H1 (cell line): Measurements from ENCODE around the gene TEX264. TPM values are rescaled to one million over a fixed set of nuclear protein-coding genes. Genes with fewer than 3 reads are reported as not detected.
A peak's percentile ranks its signal among the peaks of the same experiment; 100 is the strongest.

ENCODE experiments used
- CTCF ChIA-PET: fragments of 300-600 bp; sonication (Branson Sonifier 250); formaldehyde crosslinking; loops from one replicate; lab custom pipeline; 2021; ENCODE audit not compliant: partially characterized antibody; lab: Charles Lee
- POLR2A ChIA-PET: fragments of 300-600 bp; sonication (Branson Sonifier 250); formaldehyde crosslinking; loops from one replicate; lab custom pipeline; 2021; ENCODE audit warnings: inconsistent platforms; ENCODE audit not compliant: partially characterized antibody; lab: Charles Lee
- DNase-seq, 2 experiments: peaks; one replicate each; pipeline versions ENCODE4 v3.0.0 to v3.0.0-alpha.2; 2010 to 2022; ENCODE audit warnings: low spot score in 2 of 2, low read depth in 1 of 2, mixed read lengths in 1 of 2
- FAIRE-seq: peaks from 2 replicates; lab custom pipeline; 2011; peaks lifted over from hg19 to GRCh38; lab: Jason Lieb, UNC
- H2AFZ ChIP-seq: 2 replicates; pipeline ENCODE4 v1.8.1; 2012; ENCODE audit warnings: low read length, inconsistent platforms
- H2AK5ac ChIP-seq: 2 replicates; pipeline ENCODE4 v1.6.1; 2013; ENCODE audit warnings: low read depth, low read length
- H2BK120ac ChIP-seq: replicated peaks from 2 replicates; pipeline ENCODE3; 2013; ENCODE audit warnings: low read depth, low read length, inconsistent platforms
- H2BK12ac ChIP-seq: 2 replicates; pipeline ENCODE4 v1.6.1; 2013; ENCODE audit warnings: low read depth, low read length
- H2BK15ac ChIP-seq: 2 replicates; pipeline ENCODE4 v1.6.1; 2013; ENCODE audit warnings: low read length
- H2BK20ac ChIP-seq: 2 replicates; pipeline ENCODE4 v1.6.1; 2013; ENCODE audit warnings: low read length
- H2BK5ac ChIP-seq: 2 replicates; pipeline ENCODE4 v1.6.1; 2013; ENCODE audit warnings: low read depth, low read length
- H3K14ac ChIP-seq: 2 replicates; pipeline ENCODE4 v1.6.1; 2013; ENCODE audit warnings: inconsistent platforms; ENCODE audit not compliant: insufficient read length
- H3K18ac ChIP-seq: 2 replicates; pipeline ENCODE4 v1.6.1; 2013; ENCODE audit warnings: low read length; ENCODE audit errors: extremely low read depth
- H3K23ac ChIP-seq: 2 replicates; pipeline ENCODE4 v1.6.1; 2013; ENCODE audit warnings: inconsistent platforms; ENCODE audit not compliant: insufficient read length
- H3K23me2 ChIP-seq: 2 replicates; pipeline ENCODE4 v1.6.1; 2013; ENCODE audit warnings: low read depth, low read length
- H3K27ac ChIP-seq: 2 replicates; pipeline ENCODE4 v1.6.1; 2011; ENCODE audit warnings: low read depth, low read length, inconsistent platforms
- H3K27me3 ChIP-seq, 4 experiments: replicated peaks in 1 of 4; 1 replicate in 1 of 4; 2 replicates in 3 of 4; pipeline versions ENCODE4 v1.6.1 to v1.8.1; 2011 to 2013; ENCODE audit warnings: low read length in 3 of 4, mild to moderate bottlenecking in 3 of 4, inconsistent platforms in 2 of 4, mixed read lengths in 2 of 4, moderate library complexity in 1 of 4; ENCODE audit not compliant: control insufficient read depth in 3 of 4, insufficient read depth in 3 of 4; ENCODE audit errors: extremely low read depth in 1 of 4
- H3K36me3 ChIP-seq, 4 experiments: 2 replicates each; pipeline versions ENCODE4 v1.6.1 to v1.8.1; 2011 to 2013; ENCODE audit warnings: mild to moderate bottlenecking in 4 of 4, low read length in 3 of 4, moderate library complexity in 2 of 4, control low read depth in 1 of 4, inconsistent platforms in 1 of 4; ENCODE audit not compliant: insufficient read depth in 4 of 4, control insufficient read depth in 2 of 4
- H3K4ac ChIP-seq: replicated peaks from 2 replicates; pipeline ENCODE3; 2013; ENCODE audit warnings: low read length, low read depth, mixed read lengths, inconsistent platforms; ENCODE audit not compliant: insufficient read length
- H3K4me1 ChIP-seq, 4 experiments: replicated peaks in 1 of 4; 1 replicate in 1 of 4; 2 replicates in 3 of 4; pipeline versions ENCODE4 v1.6.1 to v1.8.1; 2011 to 2013; ENCODE audit warnings: low read length in 3 of 4, inconsistent platforms in 2 of 4, mixed read lengths in 1 of 4; ENCODE audit not compliant: insufficient read depth in 4 of 4, control insufficient read depth in 3 of 4
- H3K4me2 ChIP-seq, 2 experiments: 2 replicates each; pipeline versions ENCODE4 v1.6.1 to v1.8.1; 2011 to 2013; ENCODE audit warnings: low read depth in 2 of 2, low read length in 2 of 2, control low read depth in 1 of 2, inconsistent platforms in 1 of 2, mild to moderate bottlenecking in 1 of 2; ENCODE audit not compliant: insufficient read depth in 1 of 2
- H3K4me3 ChIP-seq, 4 experiments: fragments of 200-600, 300-600 bp in 1 of 4; sonication (generic), shearing (Covaris generic), sonication (Bioruptor Twin) in 1 of 4; 2 replicates each; pipeline versions ENCODE4 v1.5.1 to v1.8.1; 2011 to 2016; ENCODE audit warnings: low read length in 4 of 4, low read depth in 3 of 4, control low read depth in 2 of 4, inconsistent platforms in 2 of 4, mild to moderate bottlenecking in 2 of 4, mixed read lengths in 1 of 4, moderate library complexity in 1 of 4; ENCODE audit not compliant: insufficient read depth in 2 of 4; ENCODE audit errors: extremely low read depth in 1 of 4
- H3K56ac ChIP-seq: replicated peaks from 2 replicates; pipeline ENCODE3; 2013; ENCODE audit warnings: low read depth, mild to moderate bottlenecking, mixed read lengths, low read length, inconsistent platforms; ENCODE audit not compliant: insufficient read length
- H3K79me1 ChIP-seq: 2 replicates; pipeline ENCODE4 v1.6.1; 2013; ENCODE audit warnings: low read depth, low read length, control low read depth
- H3K79me2 ChIP-seq, 2 experiments: 2 replicates each; pipeline versions ENCODE4 v1.6.1 to v1.8.1; 2012 to 2013; ENCODE audit warnings: low read length in 2 of 2, mild to moderate bottlenecking in 2 of 2, inconsistent platforms in 1 of 2; ENCODE audit not compliant: insufficient read depth in 2 of 2, control insufficient read depth in 1 of 2
- H3K9ac ChIP-seq, 4 experiments: replicated peaks in 1 of 4; 1 replicate in 1 of 4; 2 replicates in 3 of 4; pipeline versions ENCODE4 v1.6.1 to v1.8.1; 2011 to 2013; ENCODE audit warnings: low read depth in 3 of 4, low read length in 3 of 4, control low read depth in 2 of 4, mild to moderate bottlenecking in 2 of 4, moderate library complexity in 2 of 4, inconsistent platforms in 1 of 4; ENCODE audit errors: extremely low read depth in 1 of 4
- H3K9me3 ChIP-seq, 2 experiments: 2 replicates each; pipeline versions ENCODE4 v1.6.1 to v1.8.1; 2012 to 2013; ENCODE audit warnings: mild to moderate bottlenecking in 2 of 2, moderate library complexity in 2 of 2, control low read depth in 1 of 2, inconsistent platforms in 1 of 2, low read depth in 1 of 2, low read length in 1 of 2, mixed read lengths in 1 of 2; ENCODE audit not compliant: insufficient read depth in 2 of 2
- H4K20me1 ChIP-seq, 2 experiments: replicated peaks in 1 of 2; 2 replicates each; pipeline versions ENCODE3 to v1.8.1; 2011 to 2013; ENCODE audit warnings: inconsistent platforms in 2 of 2, low read length in 2 of 2, mild to moderate bottlenecking in 1 of 2; ENCODE audit not compliant: insufficient read depth in 2 of 2, control insufficient read depth in 1 of 2
- H4K5ac ChIP-seq: 2 replicates; pipeline ENCODE4 v1.6.1; 2013; ENCODE audit warnings: low read length, low read depth, mixed read lengths, inconsistent platforms; ENCODE audit not compliant: insufficient read length
- H4K8ac ChIP-seq: 2 replicates; pipeline ENCODE4 v1.8.0; 2013; ENCODE audit warnings: mild to moderate bottlenecking, moderate library complexity, low read length, inconsistent platforms; ENCODE audit not compliant: insufficient read depth; ENCODE audit errors: extremely low read depth
- H4K91ac ChIP-seq: replicated peaks from 2 replicates; pipeline ENCODE3; 2013; ENCODE audit warnings: low read length, mixed read lengths, inconsistent platforms; ENCODE audit not compliant: insufficient read length
- BACH1 ChIP-seq: IDR thresholded peaks from 2 replicates; pipeline ENCODE4 v1.6.1; 2012; ENCODE audit warnings: low read length, improper control_type of control experiment
- CBX5 ChIP-seq: fragments of 300-800, 300-1000 bp; sonication (generic); IDR thresholded peaks from 2 replicates; pipeline ENCODE4 v1.7.1; 2016; ENCODE audit warnings: antibody characterized with exemption, low read length, low read depth
- CHD2 ChIP-seq: IDR thresholded peaks from 2 replicates; pipeline ENCODE4 v1.6.1; 2012; ENCODE audit warnings: low read length, improper control_type of control experiment
- EGR1 ChIP-seq: IDR thresholded peaks from 2 replicates; pipeline ENCODE4 v1.6.1; 2011; ENCODE audit warnings: low read depth, low read length, borderline replicate concordance
- HDAC2 ChIP-seq, 2 experiments: fragments of 300-600 bp in 1 of 2; sonication (generic) in 1 of 2; IDR thresholded peaks; 2 replicates each; pipeline ENCODE4 v1.6.1; 2011 to 2012; ENCODE audit warnings: low read depth in 2 of 2, low read length in 2 of 2, mild to moderate bottlenecking in 2 of 2, moderate library complexity in 2 of 2, borderline replicate concordance in 1 of 2, inconsistent platforms in 1 of 2
- KDM1A ChIP-seq: fragments of 200-600, 300-600 bp; sonication (generic); IDR thresholded peaks from 2 replicates; pipeline ENCODE4 v1.7.1; 2016; ENCODE audit warnings: mild to moderate bottlenecking, low read length, borderline replicate concordance
- MAFK ChIP-seq: IDR thresholded peaks from 2 replicates; pipeline ENCODE4 v1.6.1; 2012; ENCODE audit warnings: low read depth, mild to moderate bottlenecking, improper control_type of control experiment, low read length
- NANOG ChIP-seq: IDR thresholded peaks from 2 replicates; pipeline ENCODE4 v1.6.1; 2011; ENCODE audit warnings: low read length, low read depth, mild to moderate bottlenecking, inconsistent platforms; ENCODE audit not compliant: insufficient read depth, poor library complexity, severe bottlenecking
- POU5F1 ChIP-seq: IDR thresholded peaks from 2 replicates; pipeline ENCODE4 v1.6.1; 2011; ENCODE audit warnings: low read depth, mild to moderate bottlenecking, low read length, moderate library complexity
- SIX5 ChIP-seq: IDR thresholded peaks from 2 replicates; pipeline ENCODE4 v1.6.1; 2011; ENCODE audit warnings: mild to moderate bottlenecking, low read depth, low read length
- SUZ12 ChIP-seq: fragments of 200-600 bp; sonication (generic); IDR thresholded peaks from 2 replicates; pipeline ENCODE4 v1.6.1; 2012; ENCODE audit warnings: mild to moderate bottlenecking, inconsistent platforms, low read length, moderate library complexity, mixed read lengths
- TAF7 ChIP-seq: optimal IDR thresholded peaks from 2 replicates; pipeline ENCODE3; 2011; ENCODE audit warnings: low read depth, mild to moderate bottlenecking, inconsistent platforms, low read length, moderate library complexity, borderline replicate concordance
- TBP ChIP-seq: IDR thresholded peaks from 2 replicates; pipeline ENCODE4 v1.6.1; 2011; ENCODE audit warnings: low read depth, low read length, improper control_type of control experiment
- WGBS, 2 experiments: shearing (Covaris generic) in 1 of 2; methylation state at CpG; one replicate each; pipeline versions ENCODE4 v1.1.6 to v1.1.7; 2013 to 2015; ENCODE audit warnings: low lambda C conversion rate in 2 of 2, mixed read lengths in 2 of 2, inconsistent platforms in 1 of 2, low coverage in 1 of 2, missing lambda C conversion rate in 1 of 2; ENCODE audit not compliant: insufficient replicate concordance in 2 of 2, insufficient coverage in 1 of 2, insufficient read length in 1 of 2; ENCODE audit errors: extremely low coverage in 1 of 2, missing lambda C conversion rate in 1 of 2; 5-methylcytosine and 5-hydroxymethylcytosine counted together
- polyA plus RNA-seq, 7 experiments: library from polyadenylated mRNA; depleted of rRNA in 3 of 7; stranded (reverse) in 5 of 7; unstranded in 2 of 7; fragments of >200 nt in 5 of 7; fragments of 200-250 nt in 2 of 7; gene quantifications; 1 replicate in 5 of 7; 2 replicates in 1 of 7; 4 replicates in 1 of 7; pipeline versions ENCODE4 v1.2.1 to v1.2.3, GENCODE V29; 2011 to 2013; ENCODE audit warnings: missing spikeins in 2 of 7, mixed read lengths in 2 of 7
- total RNA-seq: library from RNA; stranded (reverse); fragmentation: NEBNext Ultra II Directional; extraction: Animal tissue kit (Norgen Biotek cat#: 25700); gene quantifications from 2 replicates; pipeline ENCODE4 v1.2.1, GENCODE V29; 2021

Gene TEX264
- total and polyA plus RNA-seq, 2 of the 8 experiments (the other 6 are each of a cell fraction or from before 2014, with no cell fraction given) = 11.2 to 35.6 TPM

DNA sequence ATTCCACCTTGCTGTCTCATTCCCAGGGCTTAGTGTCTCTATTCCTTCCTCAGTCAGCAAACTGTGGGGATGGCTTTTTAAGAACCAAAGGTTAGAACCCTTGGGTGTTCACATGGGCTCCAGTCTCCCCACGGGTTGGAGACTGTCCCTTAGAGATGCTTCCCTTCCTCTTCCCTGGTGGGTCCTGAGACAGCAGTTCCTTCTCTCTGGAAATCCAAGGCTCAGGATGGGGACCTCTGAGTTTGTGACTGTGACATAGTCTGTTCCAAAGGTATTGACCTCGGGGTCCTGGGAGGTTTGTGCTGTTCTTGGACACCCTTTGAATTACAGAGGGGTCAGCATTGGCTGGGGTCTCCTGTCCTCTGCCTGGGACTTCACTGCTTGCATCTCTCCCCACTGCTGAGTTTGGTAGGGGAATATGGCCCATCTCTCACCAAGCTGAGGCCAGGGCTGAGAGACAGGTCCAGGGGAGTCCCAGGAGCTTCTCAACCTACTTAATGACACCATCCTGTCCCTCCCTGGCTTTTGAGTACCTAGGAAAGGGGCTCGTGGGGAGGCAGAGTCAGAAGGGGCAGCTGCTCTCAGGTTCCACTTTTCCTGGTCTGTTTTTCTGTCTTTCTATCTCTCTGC is 37.3 kb downstream of the TEX264 start:
- H3K56ac ChIP-seq = no peak overlapping the region
- no peak overlapping the region for H3K4me3 ChIP-seq
- H2BK12ac ChIP-seq = no peak overlapping the region
- H3K18ac ChIP-seq = no peak overlapping the region
- no peak for FAIRE-seq
- H4K5ac ChIP-seq = no peak overlapping the region
- H2BK15ac ChIP-seq = no peak overlapping the region
- no peaks in the 10 kb centered on the region for H3K79me2 ChIP-seq
- H3K14ac ChIP-seq = no peak overlapping the region
- ChIA-PET POLR2A (interaction anchor here (0.7 kb wide), 1 partner anchor 209 kb away, joined by 3 read pairs; the partner anchor contains the start of gene DCAF1), CTCF (interaction anchor here (1.1 to 5.1 kb wide), 4 partner anchors 11 to 38 kb away, joined by 4 to 43 read pairs (median 7); no protein-coding TSS in a partner anchor)
- no peak overlapping the region for H3K9ac ChIP-seq
- H3K27ac ChIP-seq = no peak overlapping the region
- peaks cover 11% of the 10 kb centered on the region; the same call in 1 of the 2 replicates for H3K23me2 ChIP-seq
- no peaks in the 10 kb centered on the region for H3K36me3 ChIP-seq
- H3K4ac ChIP-seq = no peak overlapping the region
- no peak overlapping the region for H2BK120ac ChIP-seq
- peak overlapping the region in 1 of 2 experiments; percentile 86; a peak in 1 of 4 replicates for H3K4me2 ChIP-seq
- H4K91ac ChIP-seq = no peak overlapping the region
- no peaks in the 10 kb centered on the region for H3K79me1 ChIP-seq
- no peak overlapping the region for H2AFZ ChIP-seq
- peaks cover 13 to 24% (median 23%) of the 10 kb centered on the region in 4 experiments; a peak in 6 of 7 replicates for H3K27me3 ChIP-seq
- H3K23ac ChIP-seq = no peak overlapping the region
- 86% methylated on average over 3 of the region's 3 CpGs; no CpG with 5 or more reads in 1 of the 2 experiments for WGBS, 2 experiments
- no peaks in the 10 kb centered on the region for H3K9me3 ChIP-seq
- no peak for DNase-seq
- peak overlapping the region; percentile 82; the same call in 1 of the 2 replicates for H2AK5ac ChIP-seq
- H4K8ac ChIP-seq = no peak overlapping the region
- peaks cover 4 to 25% of the 10 kb centered on the region in 2 experiments for H4K20me1 ChIP-seq
- no peak overlapping the region for H2BK5ac ChIP-seq
- H3K4me1 ChIP-seq = peaks cover 0 to 25% (median 14%) of the 10 kb centered on the region in 4 experiments; a peak in 6 of 7 replicates
- no peak overlapping the region for H2BK20ac ChIP-seq
- TF ChIP-seq MAFK (no peak), NANOG (no peak), CHD2 (no peak), TBP (no peak), BACH1 (no peak), HDAC2 (IDR thresholded peaks at IDR 0.05; ENCODE audit: borderline replicate concordance in 1 of 2, low read depth in 2 of 2, low read length in 2 of 2) (no peak), SIX5 (no peak), CBX5 (no peak), KDM1A (no peak), SUZ12 (no peak), EGR1 (no peak), TAF7 (no peak), POU5F1 (no peak)
